UCSD-AML1 (cell line): ENCODE data around the gene UBE2H.
"Not testable (repeated sequence)": the region's sequence is repeated elsewhere in the genome, so short reads cannot be mapped to it uniquely, and the experiment has no call there.

Source experiments
- DNase-seq: peaks from one replicate; lab custom pipeline; 2025; ENCODE audit not compliant: unreplicated experiment; lab: John Stamatoyannopoulos, UW

UBE2H gene

DNA sequence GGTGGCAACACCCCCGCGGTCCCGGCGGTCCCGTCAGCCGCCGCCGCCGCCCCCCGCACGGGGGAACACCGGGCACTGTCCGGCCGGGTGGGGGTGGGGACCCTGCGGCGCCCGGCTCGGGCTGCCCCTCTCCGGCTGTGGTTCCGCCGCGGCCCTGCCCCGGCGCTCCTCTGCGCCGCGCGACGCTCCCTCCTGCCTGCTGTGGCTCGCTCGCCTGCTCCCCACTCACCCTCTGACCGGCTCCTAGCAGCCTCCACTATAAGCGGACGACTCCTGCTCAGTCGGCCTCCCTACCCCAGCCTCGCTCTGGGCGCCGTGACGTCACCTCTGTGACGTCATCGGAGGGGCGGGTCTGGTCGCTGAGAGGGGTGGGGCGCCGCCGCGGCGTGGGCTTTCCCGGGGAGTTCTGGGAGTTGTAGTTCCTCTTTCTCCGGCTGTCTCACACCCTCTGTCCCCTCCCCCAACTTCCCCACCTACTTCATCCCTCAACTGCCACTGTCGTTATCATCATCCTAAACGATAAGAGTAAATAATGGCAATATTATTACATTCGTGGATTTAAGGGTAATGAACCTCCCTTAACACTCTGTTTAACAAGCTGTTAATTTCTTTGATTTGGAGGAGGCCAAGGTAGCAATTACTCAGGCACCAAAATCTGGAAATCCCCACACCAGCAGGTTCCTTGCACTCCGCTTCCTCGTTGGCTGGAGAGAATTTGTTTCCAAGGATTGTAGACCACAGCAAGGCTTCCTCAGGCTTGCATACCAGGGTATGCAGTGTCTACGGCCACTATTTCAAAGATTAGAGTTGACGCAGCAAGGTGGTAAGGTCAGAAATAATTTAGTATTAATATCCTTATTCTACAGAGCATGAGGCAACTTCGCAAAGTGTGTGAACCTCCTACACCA, at the start of gene UBE2H:
UBE2H (minus strand) TSS at position 308 of the 908 bp plus-strand sequence. CDS start 405 bp downstream, outside the sequence.
- peak; percentile 80 for DNase-seq

DNA sequence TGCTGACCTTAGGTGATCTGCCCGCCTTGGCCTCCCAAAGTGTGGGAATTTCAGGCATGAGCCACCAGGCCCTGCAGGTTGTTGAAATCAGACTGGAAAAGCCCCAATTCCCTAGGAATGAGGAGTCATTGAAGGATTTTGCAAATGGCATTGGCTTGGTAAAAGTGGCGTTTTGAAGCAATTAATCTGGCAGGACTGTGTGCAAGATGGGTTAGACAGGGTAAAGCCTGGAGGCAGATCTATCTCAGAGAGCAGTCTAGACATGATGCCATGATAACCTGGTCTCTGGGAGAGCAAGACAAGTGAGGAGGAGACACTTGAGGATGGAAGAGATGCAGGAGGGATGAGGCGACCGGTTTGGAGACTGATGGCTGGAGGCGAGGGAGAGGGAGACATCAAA, 45.7 kb upstream of the UBE2H start:
- DNase-seq, result no peak

DNA sequence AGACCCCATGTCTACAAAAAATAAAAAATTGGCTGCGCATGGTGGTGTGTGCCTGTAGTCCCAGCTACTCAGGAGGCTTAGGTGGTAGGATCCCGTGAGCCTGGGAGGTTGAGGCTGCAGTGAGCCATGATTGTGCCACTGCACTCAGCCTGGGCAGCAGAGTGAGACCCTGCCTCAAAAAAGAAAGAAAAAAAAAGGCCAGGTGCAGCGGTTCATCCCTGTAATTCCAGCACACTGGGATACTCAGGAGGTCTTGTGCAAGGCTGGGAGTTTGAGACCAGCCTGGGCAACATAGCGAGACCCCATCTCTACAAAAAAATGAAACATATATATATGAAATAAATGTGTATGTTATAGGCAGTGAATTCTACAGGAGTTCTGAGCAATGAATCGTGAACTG, 44.5 kb upstream of the UBE2H start:
- no peak for DNase-seq

DNA sequence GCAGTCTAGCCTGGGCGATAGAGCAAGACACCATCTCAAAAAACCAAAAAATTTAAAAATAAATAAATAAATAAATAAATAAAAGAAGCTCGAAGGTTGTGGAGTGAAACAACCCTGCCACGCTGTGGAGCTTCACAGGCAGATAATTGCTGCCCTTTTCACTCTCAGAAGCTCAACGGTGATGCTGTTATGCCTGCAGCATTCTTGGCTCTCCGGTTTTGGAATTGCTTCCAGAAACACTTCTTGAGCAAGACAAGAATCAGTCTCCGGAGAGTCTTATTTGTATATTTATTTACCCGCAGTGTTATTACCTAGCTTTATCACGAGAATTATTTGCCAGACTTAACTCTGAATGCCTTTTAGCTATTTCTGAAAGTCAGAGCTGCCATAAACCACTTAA, 40.5 kb upstream of the UBE2H start:
- no peak for DNase-seq

GRCh38 chr7:129990403-129991192, 37.8 kb upstream of the UBE2H start:
- no peak for DNase-seq

GRCh38 chr7:129989466-129989865, 36.7 kb upstream of the UBE2H start:
- no peak for DNase-seq

- DNase-seq, result no peak
Observed at GRCh38 chr7:129986600-129986999, 33.8 kb upstream of the UBE2H start.

DNA sequence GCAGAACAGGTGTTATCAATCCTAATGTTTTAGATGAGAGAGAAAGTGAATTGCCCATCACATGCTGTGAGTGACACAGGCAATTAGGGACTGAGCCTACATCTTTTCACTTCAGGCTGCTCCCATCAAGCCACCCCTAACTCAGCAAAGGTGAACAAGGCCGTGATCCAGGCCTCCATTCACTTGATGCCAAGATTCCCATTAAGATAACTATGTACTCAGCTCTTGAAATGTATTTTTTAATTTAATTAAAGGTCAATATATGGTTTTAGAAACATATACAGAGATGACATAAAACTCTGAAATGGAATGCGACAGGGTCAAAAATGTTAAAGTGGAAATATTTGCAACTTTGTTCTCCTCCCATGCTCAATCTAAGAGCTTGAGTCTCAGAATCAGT, 27.9 kb upstream of the UBE2H start:
- no peak for DNase-seq

GRCh38 chr7:129975309-129975708, 22.5 kb upstream of the UBE2H start:
- DNase-seq, result no peak

GRCh38 chr7:129970816-129971215, 18.1 kb upstream of the UBE2H start:
- no peak for DNase-seq

DNA sequence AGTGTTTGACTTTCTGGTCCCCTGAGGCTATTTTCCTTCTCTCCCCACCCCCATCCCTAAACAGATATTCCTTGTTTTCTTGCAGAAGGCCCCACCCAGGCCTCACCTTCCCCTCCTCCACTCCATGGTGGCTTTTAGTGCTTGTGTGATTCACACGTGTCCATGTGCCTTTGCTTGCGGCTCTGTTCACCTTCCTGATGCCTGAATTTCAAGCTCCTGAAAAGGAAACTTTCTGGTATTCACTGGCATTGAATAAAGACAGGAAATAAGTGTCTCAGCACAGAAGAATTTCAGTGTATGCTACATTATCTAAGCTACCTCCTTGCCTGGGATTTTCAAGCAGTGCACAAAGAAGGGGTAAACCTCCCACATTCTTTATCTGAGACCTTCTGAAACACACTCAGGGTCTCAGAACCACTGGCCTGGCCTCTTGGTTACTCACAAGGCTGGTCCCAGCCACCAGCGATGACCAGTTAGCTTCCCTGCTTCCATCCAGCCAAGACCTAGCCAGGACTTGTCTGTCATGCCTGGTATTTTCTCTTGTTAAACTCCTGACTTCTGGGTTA, 17.2 kb upstream of the UBE2H start:
- DNase-seq, result no peak

DNA sequence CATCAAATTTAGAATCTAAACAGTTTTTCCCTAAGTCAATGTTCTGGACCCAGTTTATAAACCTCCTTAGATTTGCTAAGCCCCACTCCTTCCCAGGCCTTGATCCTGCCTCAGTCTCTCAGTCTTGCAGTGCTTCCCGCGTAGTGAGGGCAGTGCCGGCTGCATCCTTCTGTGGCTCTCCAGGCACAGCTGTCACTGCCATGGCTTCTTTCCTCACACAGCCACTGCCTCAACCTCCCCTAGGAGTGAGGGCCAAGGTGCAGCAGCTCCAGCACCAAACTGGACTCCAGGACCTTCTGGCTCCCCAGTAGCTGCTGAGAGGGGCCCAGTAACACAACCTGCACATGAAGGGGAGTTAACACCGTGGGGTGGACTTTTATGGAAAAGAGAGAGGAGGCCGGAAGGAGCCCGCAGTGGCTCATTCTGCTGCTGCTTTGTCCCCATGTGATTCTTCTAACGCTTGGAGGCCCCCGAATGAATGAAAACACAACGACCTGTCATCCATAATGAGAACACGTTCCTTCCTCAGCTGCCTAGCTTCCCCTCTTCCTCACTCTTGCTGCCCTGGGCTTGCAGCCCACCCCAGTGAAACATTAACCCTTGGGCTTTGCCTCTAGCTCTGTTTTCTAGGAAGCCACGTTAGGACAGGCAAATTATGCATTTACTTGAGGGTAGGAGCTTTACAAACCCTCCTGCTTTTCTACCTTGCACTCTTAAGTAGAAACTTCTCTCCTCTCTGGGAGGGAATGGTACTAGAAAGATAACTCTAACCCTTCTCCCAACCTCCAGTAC, 16.0 kb upstream of the UBE2H start:
- no peak for DNase-seq

- DNase-seq, result not testable (repeated sequence)
Observed at GRCh38 chr7:129960204-129960475, 7.4 kb upstream of the UBE2H start.

GRCh38 chr7:129959471-129960203, 6.9 kb upstream of the UBE2H start:
- DNase-seq, result peak; percentile 16

- peak; percentile 55 for DNase-seq
Observed at GRCh38 chr7:129958643-129959470, 6.1 kb upstream of the UBE2H start.

- DNase-seq, result no peak
Observed at GRCh38 chr7:129955993-129956543, 3.3 kb upstream of the UBE2H start.

DNA sequence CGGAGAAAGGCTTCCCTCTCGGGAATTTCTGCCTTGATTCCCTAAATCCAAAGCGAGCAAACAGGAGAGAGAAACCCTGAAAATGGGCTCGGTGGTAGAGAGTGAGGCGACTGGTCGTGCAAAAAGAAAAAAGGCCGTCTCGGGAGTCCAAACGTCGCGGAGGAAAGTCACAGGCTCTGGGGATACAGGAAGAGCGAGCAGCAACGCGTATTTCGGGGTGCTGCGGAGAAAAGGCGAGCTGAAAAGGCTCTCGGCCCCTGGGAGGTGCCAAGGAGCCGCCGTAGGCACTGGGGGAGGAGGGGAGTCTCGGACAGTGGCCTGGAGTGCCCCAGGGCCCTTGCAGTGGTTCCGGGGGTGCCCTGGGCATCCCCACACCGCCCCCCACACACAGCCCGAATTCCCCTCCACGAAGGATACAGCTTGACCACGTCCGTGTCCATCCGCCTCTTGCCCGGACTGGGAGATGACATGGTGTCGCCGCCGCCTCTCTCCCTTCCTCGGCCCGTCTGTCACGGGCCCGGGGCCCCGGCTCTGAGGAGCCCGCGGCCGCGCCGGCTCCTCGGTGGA, 591 bp downstream of the UBE2H start:
- DNase-seq, result peak; percentile 23

GRCh38 chr7:129951226-129952085, 1.3 kb downstream of the UBE2H start:
- DNase-seq, result no peak
